HG03378 (cell line): ENCODE data around the gene VPS8.
"Not testable (repeated sequence)": the region's sequence is repeated elsewhere in the genome, so short reads cannot be mapped to it uniquely, and the experiment has no call there.

ENCODE experiments used
- ATAC-seq: cut with Tn5 transposase; IDR thresholded peaks from one replicate; pipeline ENCODE4 v1.9.1; 2021; ENCODE audit warnings: mild to moderate bottlenecking, moderate library complexity; ENCODE audit not compliant: unreplicated experiment

The VPS8 gene

DNA sequence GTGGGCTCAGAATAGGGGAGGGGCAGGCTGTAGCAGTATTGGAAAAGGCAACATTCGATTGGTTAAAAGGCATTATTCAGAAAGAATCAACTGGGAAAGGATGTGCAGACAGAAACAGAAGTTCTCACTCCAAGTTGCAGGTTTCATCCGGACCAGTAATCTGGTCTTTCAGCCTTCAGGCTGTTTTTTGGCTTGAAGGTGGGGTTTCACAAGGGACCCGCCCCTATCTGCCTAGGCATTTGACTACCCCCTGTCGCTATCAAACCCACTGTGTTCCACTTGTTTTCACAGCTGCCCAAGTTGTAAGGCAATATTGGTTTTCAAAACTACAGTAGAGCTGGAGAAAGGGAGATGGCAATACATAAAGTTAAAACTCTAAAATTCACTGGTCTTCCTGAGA is 96.9 kb downstream of the VPS8 start:
- no peak for ATAC-seq

DNA sequence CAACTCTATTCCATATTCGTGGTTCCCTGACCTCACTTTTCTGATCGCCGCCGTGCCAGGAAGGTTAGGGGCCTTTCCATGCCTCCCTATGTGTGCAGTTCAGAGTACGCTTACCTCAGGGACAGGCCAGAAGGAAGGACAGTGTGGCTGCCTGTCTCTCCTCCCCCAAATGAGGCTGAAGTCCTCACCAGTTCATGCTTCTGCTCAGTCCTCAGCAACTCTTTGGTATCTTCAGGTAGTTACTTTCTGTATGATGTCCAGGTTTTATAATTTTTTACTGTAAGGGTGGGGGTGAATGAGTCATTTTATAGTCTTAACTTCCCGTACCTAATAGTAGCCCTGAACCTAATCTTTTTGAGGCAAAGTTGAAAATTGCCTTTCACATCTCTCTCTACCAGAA is 98.7 kb downstream of the VPS8 start:
- ATAC-seq: no peak

GRCh38 chr3:184911570-184911969 is 99.6 kb downstream of the VPS8 start:
- ATAC-seq: no peak

DNA sequence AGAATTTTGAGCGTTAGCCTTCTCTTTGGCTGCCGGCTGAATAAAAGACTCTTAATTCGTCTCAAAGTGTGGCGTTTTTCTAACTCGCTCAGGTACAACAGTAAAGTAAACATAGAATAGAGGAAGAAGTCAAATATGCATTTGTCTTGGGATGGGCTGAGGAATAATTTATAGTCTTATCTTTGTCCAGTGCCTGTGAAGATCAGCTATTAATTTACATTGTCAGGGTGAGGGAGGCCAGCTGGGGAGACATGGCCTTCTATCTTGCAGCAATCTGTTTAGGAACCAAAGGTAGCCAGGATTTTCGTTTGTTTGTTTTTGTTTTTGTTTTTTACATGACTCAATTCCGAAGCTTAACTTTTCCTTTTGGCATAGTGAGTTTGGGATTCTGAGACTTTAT is 100.2 kb downstream of the VPS8 start:
- no peak for ATAC-seq

DNA sequence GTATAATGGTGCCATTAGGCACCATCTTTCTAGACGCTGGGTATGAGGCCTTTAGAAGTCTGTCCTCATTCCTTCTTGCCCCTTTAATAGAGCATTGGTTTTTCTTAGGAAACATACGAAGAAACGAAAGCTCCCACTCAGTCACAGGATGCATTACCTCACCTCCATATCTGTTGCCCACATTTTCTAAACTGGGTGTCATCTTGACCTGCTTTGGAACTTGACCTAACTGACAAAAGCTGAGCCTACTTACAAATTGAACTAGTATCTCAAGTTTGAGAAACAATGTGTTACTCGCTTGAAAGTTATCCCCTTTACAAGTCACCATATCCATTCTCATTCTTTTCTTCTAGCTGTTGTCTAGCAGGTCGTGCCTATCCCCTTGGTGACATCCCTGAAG is 102.7 kb downstream of the VPS8 start:
- no peak for ATAC-seq

GRCh38 chr3:184918750-184919149 is 106.8 kb downstream of the VPS8 start:
- ATAC-seq: no peak

- ATAC-seq: no peak
Observed at GRCh38 chr3:184919651-184920050, 107.7 kb downstream of the VPS8 start.

DNA sequence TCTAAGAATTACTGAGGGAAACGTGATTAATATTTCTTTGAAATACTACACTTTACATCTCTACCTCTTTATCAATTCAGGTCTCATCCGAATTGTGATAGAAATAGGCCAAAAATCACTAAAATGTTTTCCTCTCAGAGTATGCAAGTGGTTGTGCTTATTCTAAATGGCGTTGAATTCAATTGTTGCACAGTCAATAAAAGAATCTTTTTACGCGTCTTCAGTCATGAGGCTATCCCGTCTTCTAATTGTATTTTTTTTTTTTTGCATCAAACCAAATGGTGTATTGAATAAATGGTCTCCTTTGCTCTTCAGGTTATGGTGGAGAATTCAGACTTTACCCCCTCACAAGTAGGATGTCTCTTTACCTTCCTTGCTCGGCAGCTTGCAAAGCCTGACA is 112.6 kb downstream of the VPS8 start:
- ATAC-seq: no peak

GRCh38 chr3:184927796-184928315 is 115.9 kb downstream of the VPS8 start:
- no peak for ATAC-seq

DNA sequence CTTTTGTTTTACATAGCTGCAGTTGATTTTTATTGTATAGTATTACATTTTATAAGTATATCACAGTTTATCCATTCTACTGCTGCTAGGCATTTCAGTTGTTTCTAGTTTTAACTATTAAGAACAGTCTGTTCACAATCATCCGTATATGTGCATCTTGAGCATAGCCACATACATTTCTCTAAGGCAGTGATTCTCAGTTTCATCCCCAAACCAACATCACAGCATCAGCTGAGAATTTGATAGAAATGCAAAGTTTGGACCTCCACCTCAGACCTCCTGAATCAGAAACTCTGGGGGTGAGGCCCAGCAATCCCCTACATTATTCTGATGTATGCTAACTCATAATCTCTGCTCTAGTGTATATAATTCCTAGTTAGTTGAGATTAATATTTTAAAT is 120.8 kb downstream of the VPS8 start:
- ATAC-seq: no peak

- no peak for ATAC-seq
Observed at GRCh38 chr3:184937611-184938010, 125.6 kb downstream of the VPS8 start.

DNA sequence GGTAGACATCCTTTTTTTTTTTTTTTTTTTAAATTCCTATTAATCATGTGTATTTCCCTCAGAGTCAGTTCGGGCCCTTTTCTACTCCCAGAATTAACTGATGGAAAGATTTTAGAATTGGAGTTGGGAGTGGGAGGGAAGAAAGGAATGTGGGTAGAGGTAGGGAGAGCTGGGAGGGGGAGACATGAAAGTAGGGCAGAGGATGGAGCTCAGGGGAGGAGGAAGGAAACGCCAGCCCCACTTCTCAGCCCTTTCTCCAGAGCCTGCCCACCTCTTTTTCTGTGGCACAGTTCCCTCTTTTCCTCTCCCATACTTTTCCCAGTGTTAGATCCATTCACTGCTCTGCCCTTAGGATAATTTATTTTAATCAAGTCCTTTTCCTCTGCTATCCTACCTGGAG is 129.4 kb downstream of the VPS8 start:
- ATAC-seq: no peak

DNA sequence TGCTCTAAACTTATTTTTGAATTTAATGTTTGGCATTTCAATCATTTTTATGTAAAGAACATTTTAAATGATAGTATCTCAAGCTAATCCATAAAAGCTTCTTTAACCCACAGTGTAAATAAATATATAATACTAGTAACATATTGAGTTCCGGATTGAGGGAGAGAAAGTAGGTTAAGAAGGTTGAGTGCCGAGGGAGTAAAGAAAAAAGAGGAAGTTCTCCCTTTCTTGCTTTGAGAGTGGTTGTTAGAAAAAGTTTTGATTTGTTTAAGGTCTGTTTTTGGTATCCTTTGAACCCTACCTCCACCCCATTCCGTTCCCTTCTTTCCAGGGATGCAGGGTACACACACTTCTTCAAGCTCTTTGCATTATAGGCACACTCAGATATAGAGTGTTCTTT is 130.8 kb downstream of the VPS8 start:
- ATAC-seq: no peak

GRCh38 chr3:184944241-184944640 is 132.3 kb downstream of the VPS8 start:
- ATAC-seq: no peak

DNA sequence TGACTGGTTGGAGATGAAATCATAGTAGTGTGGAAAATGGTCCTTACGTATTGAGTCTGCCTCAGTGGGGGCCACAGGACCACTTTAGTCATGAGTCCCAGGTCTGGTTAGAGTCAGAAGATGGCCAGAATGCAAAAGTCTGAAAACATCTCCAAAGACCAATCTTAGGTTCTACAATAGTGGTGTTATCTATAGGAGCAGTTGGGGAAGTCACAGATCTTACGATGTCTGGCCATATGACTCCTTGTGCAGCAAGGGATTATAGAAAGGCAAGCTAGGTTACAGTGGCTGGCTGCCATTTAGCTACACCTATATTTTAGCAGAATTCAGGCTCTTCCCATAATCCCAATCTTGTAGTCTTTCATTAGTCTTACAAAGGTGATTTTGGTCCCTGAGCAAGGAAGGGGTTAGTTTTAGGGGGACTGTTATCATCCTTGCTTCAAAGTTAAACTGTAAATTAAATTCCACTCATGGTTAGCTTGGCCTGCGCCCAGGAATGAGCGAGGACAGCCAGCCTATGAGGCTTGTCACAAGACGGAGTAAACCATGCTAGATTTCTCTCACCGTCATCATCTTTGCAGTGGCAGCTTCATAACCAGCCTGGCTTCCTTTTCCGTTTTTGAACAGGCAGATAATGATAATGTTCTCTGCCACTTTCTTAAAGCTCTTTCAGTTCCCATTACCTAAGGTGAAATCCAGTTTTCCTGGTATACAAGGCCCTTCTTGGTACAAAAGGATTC is 134.1 kb downstream of the VPS8 start:
- no peak for ATAC-seq

- ATAC-seq: no peak
Observed at GRCh38 chr3:184946917-184947316, 135.0 kb downstream of the VPS8 start.

GRCh38 chr3:184949251-184949965 is 137.4 kb downstream of the VPS8 start:
- no peak for ATAC-seq

- ATAC-seq: not testable (repeated sequence)
Observed at GRCh38 chr3:184950816-184951215, 138.8 kb downstream of the VPS8 start.

- no peak for ATAC-seq
Observed at GRCh38 chr3:184952671-184953070, 140.7 kb downstream of the VPS8 start.

- no peak for ATAC-seq
Observed at GRCh38 chr3:184953401-184953800, 141.4 kb downstream of the VPS8 start.

GRCh38 chr3:184954251-184954650 is 142.3 kb downstream of the VPS8 start:
- no peak for ATAC-seq

GRCh38 chr3:184954851-184955250 is 142.9 kb downstream of the VPS8 start:
- not testable (repeated sequence) for ATAC-seq
